Suprapubic skin (tissue), 3 donors: ENCODE results near the gene NOS3.

Experiments
- CTCF ChIP-seq, 2 donors: fragments of 200-600 bp in 1 of 2; fragments of 450-650 bp in 1 of 2; sonication (generic) in 1 of 2; IDR thresholded peaks; one replicate each; pipeline ENCODE4 v1.5.1; 2016 to 2019; ENCODE audit warnings: antibody characterized with exemption in 2 of 2, mild to moderate bottlenecking in 1 of 2, moderate library complexity in 1 of 2
- POLR2A ChIP-seq, 2 donors: fragments of 450-650 bp; IDR thresholded peaks; one replicate each; pipeline ENCODE4 v1.6.1; 2017; ENCODE audit warnings: antibody characterized with exemption in 2 of 2, mild to moderate bottlenecking in 2 of 2, moderate library complexity in 2 of 2

- TF ChIP-seq CTCF (IDR thresholded peaks at IDR 0.05): no peak
- no peak for TF ChIP-seq POLR2A (IDR thresholded peaks at IDR 0.05)
Measured at GRCh38 chr7:151051108-151051507, 60.3 kb downstream of the NOS3 start.
